Measurements from ENCODE around the gene RPS5. TPM values are rescaled to one million over a fixed set of nuclear protein-coding genes. Genes with fewer than 3 reads are reported as not detected.

The RPS5 gene
- total and polyA plus RNA-seq, 9 of the 15 experiments (the other 6 are each of a cell fraction or from before 2014, with no cell fraction given): 1,228 to 3,570 (median 2,484) TPM

DNA sequence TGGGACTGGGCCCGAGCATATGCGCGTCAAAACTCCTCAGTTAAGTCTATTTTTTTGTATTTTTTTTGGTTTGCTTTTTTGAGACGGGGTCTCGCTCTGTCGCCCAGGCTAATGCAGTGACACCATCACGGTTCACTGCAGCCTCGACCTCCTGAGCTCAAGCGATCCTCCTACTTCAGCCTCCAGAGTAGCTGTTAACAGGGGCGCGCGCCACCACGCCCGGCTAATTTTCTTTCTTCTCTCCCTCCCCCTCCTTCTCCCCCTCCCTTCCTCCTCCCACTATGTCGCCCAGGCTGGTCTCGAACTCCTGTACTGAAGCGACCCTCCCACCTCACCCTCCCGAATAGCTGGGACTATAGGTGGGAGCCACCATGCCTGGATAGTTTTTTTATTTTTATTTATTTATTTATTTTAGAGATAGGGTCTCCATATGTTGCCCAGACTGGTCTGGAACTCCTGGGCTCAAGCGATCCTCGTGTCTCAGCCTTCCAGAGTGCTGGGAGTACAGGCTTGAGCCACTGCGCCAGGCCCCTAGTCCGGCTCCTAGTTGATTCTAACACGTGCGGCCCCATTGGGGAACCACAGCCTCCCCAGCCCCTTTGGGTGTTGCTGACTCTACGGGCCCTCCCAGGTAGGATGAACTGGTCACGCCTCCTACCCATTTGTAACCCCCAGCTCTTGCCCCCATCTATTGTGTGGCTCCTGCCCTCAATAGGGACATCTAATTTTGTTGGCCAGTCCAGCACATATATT lies 5.4 kb upstream of the RPS5 start (continued):
- TF ChIP-seq, protein P1, sequence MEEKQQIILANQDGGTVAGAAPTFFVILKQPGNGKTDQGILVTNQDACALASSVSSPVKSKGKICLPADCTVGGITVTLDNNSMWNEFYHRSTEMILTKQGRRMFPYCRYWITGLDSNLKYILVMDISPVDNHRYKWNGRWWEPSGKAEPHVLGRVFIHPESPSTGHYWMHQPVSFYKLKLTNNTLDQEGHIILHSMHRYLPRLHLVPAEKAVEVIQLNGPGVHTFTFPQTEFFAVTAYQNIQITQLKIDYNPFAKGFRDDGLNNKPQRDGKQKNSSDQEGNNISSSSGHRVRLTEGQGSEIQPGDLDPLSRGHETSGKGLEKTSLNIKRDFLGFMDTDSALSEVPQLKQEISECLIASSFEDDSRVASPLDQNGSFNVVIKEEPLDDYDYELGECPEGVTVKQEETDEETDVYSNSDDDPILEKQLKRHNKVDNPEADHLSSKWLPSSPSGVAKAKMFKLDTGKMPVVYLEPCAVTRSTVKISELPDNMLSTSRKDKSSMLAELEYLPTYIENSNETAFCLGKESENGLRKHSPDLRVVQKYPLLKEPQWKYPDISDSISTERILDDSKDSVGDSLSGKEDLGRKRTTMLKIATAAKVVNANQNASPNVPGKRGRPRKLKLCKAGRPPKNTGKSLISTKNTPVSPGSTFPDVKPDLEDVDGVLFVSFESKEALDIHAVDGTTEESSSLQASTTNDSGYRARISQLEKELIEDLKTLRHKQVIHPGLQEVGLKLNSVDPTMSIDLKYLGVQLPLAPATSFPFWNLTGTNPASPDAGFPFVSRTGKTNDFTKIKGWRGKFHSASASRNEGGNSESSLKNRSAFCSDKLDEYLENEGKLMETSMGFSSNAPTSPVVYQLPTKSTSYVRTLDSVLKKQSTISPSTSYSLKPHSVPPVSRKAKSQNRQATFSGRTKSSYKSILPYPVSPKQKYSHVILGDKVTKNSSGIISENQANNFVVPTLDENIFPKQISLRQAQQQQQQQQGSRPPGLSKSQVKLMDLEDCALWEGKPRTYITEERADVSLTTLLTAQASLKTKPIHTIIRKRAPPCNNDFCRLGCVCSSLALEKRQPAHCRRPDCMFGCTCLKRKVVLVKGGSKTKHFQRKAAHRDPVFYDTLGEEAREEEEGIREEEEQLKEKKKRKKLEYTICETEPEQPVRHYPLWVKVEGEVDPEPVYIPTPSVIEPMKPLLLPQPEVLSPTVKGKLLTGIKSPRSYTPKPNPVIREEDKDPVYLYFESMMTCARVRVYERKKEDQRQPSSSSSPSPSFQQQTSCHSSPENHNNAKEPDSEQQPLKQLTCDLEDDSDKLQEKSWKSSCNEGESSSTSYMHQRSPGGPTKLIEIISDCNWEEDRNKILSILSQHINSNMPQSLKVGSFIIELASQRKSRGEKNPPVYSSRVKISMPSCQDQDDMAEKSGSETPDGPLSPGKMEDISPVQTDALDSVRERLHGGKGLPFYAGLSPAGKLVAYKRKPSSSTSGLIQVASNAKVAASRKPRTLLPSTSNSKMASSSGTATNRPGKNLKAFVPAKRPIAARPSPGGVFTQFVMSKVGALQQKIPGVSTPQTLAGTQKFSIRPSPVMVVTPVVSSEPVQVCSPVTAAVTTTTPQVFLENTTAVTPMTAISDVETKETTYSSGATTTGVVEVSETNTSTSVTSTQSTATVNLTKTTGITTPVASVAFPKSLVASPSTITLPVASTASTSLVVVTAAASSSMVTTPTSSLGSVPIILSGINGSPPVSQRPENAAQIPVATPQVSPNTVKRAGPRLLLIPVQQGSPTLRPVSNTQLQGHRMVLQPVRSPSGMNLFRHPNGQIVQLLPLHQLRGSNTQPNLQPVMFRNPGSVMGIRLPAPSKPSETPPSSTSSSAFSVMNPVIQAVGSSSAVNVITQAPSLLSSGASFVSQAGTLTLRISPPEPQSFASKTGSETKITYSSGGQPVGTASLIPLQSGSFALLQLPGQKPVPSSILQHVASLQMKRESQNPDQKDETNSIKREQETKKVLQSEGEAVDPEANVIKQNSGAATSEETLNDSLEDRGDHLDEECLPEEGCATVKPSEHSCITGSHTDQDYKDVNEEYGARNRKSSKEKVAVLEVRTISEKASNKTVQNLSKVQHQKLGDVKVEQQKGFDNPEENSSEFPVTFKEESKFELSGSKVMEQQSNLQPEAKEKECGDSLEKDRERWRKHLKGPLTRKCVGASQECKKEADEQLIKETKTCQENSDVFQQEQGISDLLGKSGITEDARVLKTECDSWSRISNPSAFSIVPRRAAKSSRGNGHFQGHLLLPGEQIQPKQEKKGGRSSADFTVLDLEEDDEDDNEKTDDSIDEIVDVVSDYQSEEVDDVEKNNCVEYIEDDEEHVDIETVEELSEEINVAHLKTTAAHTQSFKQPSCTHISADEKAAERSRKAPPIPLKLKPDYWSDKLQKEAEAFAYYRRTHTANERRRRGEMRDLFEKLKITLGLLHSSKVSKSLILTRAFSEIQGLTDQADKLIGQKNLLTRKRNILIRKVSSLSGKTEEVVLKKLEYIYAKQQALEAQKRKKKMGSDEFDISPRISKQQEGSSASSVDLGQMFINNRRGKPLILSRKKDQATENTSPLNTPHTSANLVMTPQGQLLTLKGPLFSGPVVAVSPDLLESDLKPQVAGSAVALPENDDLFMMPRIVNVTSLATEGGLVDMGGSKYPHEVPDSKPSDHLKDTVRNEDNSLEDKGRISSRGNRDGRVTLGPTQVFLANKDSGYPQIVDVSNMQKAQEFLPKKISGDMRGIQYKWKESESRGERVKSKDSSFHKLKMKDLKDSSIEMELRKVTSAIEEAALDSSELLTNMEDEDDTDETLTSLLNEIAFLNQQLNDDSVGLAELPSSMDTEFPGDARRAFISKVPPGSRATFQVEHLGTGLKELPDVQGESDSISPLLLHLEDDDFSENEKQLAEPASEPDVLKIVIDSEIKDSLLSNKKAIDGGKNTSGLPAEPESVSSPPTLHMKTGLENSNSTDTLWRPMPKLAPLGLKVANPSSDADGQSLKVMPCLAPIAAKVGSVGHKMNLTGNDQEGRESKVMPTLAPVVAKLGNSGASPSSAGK (IDR thresholded peaks at IDR 0.05): peak; percentile 22; the same call in 1 of the 2 replicates
- TF ChIP-seq BCOR (IDR thresholded peaks at IDR 0.05) (peak; percentile 27; the same call in 1 of the 2 replicates), DPF2 (IDR thresholded peaks at IDR 0.05) (peak; percentile 58), U2AF1 (optimal IDR thresholded peaks at IDR 0.05; ENCODE audit: low read depth, low read length) (no peak), EWSR1 (IDR thresholded peaks at IDR 0.05; ENCODE audit: borderline replicate concordance, low read depth, partially characterized antibody) (no peak), ZNF551 (CRISPR knock-in tag; IDR thresholded peaks at IDR 0.05) (no peak), POLR2G (IDR thresholded peaks at IDR 0.05; ENCODE audit: low read depth, low read length) (no peak), MTA1 (IDR thresholded peaks at IDR 0.05; ENCODE audit: borderline replicate concordance) (no peak), ZNF146 (CRISPR knock-in tag; IDR thresholded peaks at IDR 0.05; ENCODE audit: unreplicated experiment) (no peak), TAL1 (IDR thresholded peaks at IDR 0.05) (peak; percentile 28; the same call in 1 of the 2 replicates), PTTG1 (tag; IDR thresholded peaks at IDR 0.05; ENCODE audit: low read depth) (no peak), FOSL1 (tag; conservative IDR thresholded peaks at IDR 0.05) (no peak), PHB2 (IDR thresholded peaks at IDR 0.05; ENCODE audit: low read depth) (0 out of 2 replicates have a peak, but pooled peaks have one; percentile 39)
- TF ChIP-seq, protein P2, sequence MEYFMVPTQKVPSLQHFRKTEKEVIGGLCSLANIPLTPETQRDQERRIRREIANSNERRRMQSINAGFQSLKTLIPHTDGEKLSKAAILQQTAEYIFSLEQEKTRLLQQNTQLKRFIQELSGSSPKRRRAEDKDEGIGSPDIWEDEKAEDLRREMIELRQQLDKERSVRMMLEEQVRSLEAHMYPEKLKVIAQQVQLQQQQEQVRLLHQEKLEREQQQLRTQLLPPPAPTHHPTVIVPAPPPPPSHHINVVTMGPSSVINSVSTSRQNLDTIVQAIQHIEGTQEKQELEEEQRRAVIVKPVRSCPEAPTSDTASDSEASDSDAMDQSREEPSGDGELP (CRISPR knock-in tag; IDR thresholded peaks at IDR 0.05; ENCODE audit: borderline replicate concordance): no peak
- TF ChIP-seq, protein P3, sequence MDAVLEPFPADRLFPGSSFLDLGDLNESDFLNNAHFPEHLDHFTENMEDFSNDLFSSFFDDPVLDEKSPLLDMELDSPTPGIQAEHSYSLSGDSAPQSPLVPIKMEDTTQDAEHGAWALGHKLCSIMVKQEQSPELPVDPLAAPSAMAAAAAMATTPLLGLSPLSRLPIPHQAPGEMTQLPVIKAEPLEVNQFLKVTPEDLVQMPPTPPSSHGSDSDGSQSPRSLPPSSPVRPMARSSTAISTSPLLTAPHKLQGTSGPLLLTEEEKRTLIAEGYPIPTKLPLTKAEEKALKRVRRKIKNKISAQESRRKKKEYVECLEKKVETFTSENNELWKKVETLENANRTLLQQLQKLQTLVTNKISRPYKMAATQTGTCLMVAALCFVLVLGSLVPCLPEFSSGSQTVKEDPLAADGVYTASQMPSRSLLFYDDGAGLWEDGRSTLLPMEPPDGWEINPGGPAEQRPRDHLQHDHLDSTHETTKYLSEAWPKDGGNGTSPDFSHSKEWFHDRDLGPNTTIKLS (IDR thresholded peaks at IDR 0.05; ENCODE audit: borderline replicate concordance, low read depth): no peak
